DMS79 (cell line): ENCODE results near the gene KRTAP4-7.
"Not testable (repeated sequence)": the region's sequence is repeated elsewhere in the genome, so short reads cannot be mapped to it uniquely, and the experiment has no call there.

Experiments
- DNase-seq: peaks from one replicate; lab custom pipeline; 2025; lab: John Stamatoyannopoulos, UW

The KRTAP4-7 gene

DNA sequence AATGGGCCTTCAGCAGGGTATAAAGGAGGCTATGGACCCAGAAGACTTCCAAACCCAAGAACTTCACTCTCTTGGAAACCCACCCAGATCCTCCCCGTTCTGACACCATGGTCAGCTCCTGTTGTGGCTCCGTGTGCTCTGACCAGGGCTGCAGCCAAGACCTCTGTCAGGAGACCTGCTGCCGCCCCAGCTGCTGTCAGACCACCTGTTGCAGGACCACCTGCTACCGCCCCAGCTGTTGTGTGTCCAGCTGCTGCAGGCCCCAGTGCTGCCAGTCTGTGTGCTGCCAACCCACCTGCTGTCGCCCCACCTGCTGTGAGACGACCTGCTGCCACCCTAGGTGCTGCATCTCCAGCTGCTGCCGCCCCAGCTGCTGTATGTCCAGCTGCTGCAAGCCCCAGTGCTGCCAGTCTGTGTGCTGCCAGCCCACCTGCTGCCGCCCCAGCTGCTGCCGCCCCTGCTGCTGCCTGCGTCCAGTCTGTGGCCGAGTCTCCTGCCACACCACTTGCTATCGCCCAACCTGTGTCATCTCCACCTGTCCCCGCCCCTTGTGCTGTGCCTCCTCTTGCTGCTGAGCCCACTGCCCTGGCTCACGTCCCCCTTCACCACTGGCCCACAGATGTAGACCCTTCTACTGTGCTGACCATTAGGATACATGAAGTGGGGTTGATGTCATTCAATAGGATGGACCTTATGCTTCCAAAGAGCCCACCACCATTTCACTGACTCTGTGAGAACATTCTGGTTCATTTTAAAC, at the start of gene KRTAP4-7:
KRTAP4-7 (plus strand) TSS at position 51 of the 757 bp plus-strand sequence; CDS start at position 108, 57 bp downstream.
- not testable (repeated sequence) for DNase-seq

DNA sequence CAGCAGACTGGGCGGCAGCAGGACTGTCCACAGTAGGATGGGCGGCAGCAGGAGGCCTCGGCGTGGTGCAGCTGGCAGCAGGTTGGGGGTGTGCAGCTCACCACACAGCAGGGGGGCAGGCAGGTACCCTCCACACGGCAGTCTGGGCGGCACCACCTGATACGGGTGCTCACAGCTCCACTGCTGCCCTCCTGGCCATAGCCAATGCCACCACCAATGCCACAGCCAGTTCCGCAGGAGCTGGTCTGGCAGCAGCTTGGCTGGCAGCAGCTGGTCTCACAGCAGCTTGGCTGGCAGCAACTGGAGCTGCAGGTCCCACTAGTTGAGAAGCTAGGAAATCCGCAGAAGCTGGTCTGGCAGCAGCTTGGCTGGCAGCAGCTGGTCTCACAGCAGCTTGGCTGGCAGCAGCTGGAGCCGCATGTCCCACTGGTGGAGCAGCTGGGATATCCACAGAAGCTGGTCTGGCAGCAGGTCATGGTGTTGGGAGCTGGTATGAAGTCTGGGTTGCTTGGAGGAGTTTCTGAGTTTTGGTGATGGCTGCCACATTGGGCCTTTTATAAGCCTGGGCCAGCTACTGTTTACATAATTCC, 49.5 kb upstream of the KRTAP4-7 start, which contains the start of gene KRTAP1-3:
KRTAP1-3 (minus strand) TSS at position 529 of the 590 bp plus-strand sequence; CDS start at position 476, 53 bp downstream.
- not testable (repeated sequence) for DNase-seq

DNA sequence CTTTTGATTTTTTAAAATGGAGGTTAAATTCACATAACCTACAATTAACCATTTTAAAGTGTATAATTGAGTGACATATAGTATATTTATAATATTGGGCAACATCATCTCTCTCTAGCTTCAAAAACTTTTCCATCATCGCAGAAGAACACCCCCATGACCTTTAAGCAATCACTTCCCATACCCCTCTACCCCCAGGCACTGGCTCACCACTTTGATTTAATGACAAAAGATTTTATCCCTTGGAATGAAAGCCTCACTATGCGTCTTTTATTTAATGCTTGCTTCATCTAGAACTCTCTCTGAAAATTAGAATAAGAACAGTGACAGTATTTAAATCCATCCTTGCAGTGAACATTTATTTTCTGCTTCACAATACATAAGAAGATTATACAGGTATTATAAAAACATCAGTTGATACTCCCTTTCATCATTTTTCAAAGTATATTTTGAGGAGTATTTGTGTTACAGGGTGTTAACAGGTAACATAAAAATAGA, 46.0 kb upstream of the KRTAP4-7 start:
- no peak for DNase-seq

DNA sequence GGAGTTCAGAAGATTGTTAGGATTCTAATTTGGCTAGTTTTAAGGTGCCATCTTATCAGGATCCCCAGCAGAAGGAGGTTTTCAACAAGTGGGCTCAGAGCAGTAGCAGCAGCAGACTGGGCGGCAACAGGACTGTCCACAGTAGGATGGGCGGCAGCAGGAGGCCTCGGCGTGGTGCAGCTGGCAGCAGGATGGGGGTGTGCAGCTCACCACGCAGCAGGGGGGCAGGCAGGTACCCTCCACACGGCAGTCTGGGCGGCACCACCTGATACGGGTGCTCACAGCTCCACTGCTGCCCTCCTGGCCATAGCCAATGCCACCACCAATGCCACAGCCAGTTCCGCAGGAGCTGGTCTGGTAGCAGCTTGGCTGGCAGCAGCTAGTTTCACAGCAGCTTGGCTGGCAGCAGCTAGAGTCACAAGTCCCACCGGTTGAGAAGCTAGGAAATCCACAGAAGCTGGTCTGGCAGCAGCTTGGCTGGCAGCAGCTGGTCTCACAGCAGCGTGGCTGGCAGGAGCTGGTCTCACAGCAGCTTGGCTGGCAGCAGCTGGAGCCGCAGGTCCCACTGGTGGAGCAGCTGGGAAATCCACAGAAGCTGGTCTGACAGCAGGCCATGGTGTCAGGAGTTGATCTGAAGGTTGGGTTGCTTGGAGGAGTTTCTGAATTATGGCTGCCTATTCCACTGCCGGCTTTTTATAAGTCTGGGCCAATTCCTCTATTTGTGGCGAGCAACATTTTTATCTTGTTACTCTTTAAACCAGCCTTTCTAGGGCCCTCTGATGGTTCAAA, 43.0 kb upstream of the KRTAP4-7 start, which contains the start of gene KRTAP1-1:
KRTAP1-1 (minus strand) TSS at position 668 of the 789 bp plus-strand sequence; CDS start at position 615, 53 bp downstream.
- not testable (repeated sequence) for DNase-seq

DNA sequence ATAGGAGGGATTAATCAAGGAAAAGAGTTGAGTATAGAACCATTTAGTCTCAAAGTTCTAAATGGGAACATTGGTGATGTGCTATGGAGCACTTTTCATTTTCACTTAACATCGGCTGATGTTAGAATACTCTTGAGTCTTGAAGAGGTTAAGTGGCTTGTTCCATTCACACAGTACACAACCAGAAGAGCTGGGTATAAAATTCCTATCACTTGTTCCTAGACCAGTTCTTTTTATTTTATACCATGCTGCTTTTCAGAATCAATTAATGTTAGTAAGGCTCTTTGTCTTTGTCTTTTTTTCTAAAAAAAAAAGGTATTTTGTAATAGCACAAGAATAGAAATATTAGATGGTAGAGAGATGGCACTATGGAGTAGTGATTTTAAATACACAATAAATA, 41.0 kb upstream of the KRTAP4-7 start:
- DNase-seq = no peak

DNA sequence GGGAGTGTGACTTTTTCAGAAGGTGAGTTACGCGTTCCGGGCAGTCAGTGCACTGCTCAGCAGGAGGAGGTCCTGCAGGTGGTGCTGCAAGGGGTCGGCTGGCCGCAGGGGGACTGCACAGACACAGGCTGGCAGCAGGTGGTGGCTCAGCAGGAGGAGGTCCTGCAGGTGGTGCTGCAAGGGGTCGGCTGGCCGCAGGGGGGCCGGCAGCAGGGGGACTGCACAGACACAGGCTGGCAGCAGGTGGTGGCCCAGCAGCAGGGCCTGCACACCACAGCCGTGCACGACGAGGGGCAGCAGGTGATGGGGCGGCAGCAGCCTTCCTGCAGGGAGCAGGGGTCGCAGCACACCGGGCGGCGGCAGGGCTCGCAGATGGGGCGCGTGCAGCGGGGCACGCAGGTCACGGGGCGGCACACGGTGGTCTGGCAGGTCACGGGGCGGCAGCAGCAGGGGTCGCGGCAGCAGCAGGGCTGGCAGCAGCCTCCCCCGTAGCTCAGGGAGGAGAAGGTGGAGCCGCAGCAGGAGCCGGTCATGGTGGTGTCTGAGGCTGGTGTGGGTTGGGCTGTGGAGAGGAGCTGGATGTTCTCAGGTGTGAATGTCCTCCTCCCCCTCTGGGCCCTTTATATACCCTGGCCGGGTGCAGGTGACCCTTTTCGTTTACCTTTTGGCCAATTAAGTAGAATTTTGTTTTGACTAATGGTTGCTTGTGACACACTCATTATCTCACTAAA, 37.0 kb upstream of the KRTAP4-7 start, which contains the start of gene KRTAP2-1:
KRTAP2-1 (minus strand) TSS at position 582 of the 731 bp plus-strand sequence; CDS start at position 533, 49 bp downstream.
- DNase-seq = not testable (repeated sequence)

DNA sequence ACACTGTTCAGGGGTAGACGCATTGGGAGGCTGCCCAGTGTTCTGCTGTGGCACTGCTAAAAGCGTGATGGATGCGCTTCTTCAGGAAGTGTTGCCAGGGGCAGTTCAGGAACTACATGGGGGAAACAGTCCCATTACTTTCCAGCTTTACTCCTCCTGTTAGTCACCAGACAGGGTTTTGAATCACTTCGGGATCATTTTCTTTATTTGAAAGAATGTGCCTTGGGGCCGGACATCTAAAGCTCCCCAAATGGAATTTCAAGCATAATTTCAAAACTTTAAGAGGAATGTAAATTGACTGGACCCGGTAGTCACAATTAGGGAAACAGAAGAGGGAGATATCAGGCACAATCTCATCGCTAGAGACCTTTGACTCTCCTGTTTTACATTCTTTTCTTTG, 35.5 kb upstream of the KRTAP4-7 start:
- DNase-seq = no peak

DNA sequence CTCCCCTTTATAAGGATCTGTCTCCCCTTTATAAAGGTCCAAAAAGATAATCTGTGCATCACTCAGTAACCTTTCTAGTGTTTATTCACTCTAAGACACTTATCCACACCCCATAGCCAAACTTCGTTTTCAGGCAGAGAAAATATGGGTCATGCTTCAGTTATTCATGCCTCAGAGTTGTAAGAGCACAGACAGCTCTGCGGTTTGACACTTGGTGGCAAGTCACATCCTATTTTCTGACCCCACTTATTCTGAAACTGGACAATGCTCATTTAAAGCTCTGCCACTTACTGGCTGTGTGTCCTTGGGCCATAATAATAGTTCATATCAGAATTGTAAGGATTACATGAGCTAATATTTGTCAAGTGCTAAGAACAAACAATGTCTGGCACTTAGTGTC, 34.8 kb upstream of the KRTAP4-7 start:
- no peak for DNase-seq

DNA sequence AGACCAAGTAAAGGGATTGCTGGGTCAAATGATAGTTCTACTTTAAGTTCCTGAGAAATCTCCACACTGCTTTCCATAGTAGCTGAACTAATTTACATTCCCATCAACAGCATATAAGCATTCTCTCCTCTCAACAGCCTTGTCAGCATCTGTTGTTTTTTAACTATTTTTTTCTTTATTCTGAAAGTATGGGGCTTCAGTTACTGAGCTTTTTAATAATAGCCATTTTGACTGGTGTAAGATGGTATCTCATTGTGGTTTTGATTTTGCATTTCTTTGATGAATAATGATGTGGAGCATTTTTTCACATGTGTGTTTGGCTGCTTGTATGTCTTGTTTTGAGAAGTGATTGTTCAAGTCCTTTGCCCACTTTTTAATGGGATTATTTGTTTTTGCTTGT, 31.4 kb upstream of the KRTAP4-7 start:
- no peak for DNase-seq

DNA sequence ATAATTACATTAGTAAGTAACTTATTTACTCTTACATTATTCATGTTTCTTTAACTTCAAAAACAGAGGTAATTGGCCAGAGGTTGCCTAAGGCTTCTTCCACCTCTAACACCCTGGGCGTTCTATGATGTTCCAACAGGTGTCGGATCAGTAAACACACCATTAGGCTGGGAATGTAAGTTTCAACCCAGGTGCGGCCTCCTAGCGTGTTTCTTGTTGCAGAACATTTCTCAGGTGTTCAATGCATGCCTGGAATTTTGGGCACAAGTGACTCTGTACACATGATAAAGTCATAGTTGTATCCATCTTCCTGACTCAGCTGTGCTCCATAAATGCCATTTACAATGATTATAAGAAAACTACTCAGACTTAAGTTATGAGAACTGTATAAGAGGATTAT, 29.9 kb upstream of the KRTAP4-7 start:
- no peak for DNase-seq

DNA sequence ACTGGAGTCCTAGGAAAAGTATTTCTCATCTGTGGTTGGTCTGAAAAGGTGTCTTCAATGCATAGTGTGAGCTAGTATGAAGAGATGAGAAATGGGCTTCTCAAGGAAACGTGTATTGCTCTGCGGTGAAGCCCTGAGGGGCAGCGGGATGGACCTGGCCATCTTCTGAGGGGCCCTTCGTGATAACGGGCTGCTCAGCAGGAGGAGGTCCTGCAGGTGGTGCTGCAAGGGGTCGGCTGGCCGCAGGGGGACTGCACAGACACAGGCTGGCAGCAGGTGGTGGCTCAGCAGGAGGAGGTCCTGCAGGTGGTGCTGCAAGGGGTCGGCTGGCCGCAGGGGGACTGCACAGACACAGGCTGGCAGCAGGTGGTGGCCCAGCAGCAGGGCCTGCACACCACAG, 29.4 kb upstream of the KRTAP4-7 start:
- DNase-seq = not testable (repeated sequence)

DNA sequence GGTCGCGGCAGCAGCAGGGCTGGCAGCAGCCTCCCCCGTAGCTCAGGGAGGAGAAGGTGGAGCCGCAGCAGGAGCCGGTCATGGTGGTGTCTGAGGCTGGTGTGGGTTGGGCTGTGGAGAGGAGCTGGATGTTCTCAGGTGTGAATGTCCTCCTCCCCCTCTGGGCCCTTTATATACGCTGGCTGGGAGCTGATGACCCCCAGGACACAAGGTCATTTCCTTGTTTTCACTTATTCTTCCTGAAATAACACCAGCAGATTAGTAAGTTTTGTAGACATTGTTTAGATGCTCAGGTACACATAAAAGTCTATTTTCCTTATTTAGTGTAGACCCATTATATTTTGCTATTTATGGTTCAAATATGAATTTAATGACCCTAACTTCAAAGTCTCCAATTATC, 28.8 kb upstream of the KRTAP4-7 start, which contains the start of gene KRTAP2-2:
KRTAP2-2 (minus strand) TSS at position 101 of the 400 bp plus-strand sequence; CDS start at position 82, 19 bp downstream.
- not testable (repeated sequence) for DNase-seq

DNA sequence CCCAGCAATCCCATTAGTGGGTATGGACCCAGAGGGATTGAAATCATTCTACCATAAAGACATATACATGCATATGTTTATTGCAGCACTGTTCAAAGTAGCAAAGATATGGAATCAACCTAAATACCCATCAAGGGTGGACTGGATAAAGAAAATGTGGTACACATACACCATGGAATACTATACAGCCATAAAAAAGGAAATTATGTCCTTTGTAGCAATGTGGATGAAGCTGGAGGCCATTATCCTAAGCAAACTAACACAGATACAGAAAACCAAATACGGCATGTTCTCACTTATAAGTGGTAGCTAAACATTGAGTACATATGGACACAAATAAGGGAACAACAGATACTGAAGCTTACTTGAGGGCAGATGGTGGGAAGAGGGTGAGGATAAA, 26.4 kb upstream of the KRTAP4-7 start:
- no peak for DNase-seq

DNA sequence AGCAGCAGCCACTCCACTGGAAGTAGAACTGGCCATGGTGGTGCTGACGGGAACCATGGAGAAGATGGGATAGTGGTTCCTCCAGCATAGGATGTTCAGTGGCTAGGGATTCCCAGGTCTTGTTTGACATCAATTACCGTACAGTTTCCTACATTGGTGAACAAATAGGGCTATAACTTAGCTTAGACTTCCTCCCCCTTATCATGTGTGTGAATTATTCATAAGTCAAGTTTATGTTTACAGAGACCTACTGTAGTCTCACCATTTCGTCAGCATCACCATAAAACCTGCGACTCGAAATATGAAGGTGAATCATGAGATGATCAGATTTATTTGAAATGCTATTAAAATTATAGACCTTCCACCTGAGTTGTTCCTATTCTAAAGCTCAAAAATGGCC, 25.2 kb upstream of the KRTAP4-7 start:
- no peak for DNase-seq

DNA sequence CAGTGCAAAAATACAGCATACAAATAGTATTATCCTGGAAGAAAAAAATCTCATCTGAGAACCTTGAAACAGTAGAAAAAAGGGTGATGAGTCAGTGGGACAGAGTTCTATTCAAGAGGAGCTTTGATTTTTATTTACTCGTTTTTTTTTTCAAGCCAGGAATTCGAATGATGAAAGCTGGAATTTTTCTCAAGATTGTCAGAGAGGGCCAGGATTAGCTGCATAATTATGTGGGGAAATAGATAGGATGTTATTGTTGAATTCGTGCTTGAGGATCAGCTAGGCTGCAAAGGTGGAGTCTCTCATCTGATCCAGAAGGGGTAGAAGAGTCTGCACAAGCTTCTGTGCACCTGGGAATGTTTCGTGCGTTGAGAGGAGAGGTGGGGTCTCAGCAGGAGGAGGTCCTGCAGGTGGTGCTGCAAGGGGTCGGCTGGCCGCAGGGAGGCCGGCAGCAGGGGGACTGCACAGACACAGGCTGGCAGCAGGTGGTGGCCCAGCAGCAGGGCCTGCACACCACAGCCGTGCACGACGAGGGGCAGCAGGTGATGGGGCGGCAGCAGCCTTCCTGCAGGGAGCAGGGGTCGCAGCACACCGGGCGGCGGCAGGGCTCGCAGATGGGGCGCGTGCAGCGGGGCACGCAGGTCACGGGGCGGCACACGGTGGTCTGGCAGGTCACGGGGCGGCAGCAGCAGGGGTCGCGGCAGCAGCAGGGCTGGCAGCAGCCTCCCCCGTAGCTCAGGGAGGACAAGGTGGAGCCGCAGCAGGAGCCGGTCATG, 24.5 kb upstream of the KRTAP4-7 start:
- not testable (repeated sequence) for DNase-seq

DNA sequence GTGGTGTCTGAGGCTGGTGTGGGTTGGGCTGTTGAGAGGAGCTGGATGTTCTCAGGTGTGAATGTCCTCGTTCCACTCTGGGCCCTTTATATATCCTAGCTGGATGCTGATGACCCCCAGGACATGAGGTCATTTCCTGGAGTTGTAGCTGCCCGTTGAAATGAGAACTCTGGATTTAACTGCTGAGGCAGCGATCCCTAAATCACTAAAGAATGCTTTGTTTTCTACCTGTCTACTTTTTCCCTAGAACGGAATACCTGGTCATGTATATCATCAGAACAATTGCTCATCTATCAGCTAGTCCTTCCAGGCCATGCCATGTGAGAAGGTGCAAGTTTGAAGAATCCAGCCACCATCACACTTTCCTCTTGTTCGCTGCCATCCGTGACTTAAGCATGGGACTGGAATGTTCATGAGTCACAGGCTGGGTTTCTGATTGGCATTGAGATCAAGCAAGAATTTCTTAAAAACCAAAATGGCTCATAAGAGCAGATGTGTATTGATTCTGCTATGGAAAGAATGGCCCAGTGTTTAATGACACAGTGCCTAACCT, 23.8 kb upstream of the KRTAP4-7 start, which contains the start of gene KRTAP2-3:
KRTAP2-3 (minus strand) TSS at position 63 of the 553 bp plus-strand sequence. CDS start 64 bp downstream, outside the sequence.
- no peak for DNase-seq

DNA sequence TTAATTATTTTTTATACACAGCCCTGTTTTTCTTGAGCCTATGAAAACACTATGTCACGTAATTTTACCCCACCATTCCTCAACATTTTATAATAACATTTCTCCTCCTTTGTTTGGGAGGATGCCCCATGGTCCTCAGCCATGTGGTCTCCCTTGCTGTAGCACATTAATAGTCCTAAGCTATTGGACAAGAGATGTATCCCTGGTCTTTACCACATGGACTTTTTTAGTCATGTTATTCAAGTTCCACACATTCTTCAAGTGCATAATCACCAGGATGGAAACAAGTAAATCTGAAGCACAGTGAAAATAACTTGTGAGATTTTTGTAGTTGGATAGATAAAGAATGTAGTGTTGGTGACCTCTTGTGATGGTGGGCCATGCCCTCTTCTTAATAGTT, 22.0 kb upstream of the KRTAP4-7 start:
- DNase-seq = no peak

DNA sequence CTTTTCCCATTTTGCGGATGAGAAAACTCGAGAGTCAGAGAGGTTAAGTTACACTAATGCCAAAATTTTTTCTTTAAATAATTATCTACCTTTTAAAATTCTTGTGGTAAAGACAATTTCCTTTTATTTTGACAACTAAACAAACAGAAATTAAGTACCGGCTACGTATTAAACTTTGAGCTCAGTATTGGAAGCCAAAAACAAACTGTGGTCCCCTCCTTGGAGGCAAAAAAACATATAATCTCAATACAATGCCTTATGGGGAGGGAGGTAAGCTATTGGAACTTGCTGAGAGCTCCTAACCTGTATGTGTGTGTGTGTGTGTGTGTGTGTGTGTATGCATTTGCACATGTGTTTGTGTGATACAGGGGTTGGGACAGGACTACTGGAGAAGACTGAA, 20.5 kb upstream of the KRTAP4-7 start:
- no peak for DNase-seq

DNA sequence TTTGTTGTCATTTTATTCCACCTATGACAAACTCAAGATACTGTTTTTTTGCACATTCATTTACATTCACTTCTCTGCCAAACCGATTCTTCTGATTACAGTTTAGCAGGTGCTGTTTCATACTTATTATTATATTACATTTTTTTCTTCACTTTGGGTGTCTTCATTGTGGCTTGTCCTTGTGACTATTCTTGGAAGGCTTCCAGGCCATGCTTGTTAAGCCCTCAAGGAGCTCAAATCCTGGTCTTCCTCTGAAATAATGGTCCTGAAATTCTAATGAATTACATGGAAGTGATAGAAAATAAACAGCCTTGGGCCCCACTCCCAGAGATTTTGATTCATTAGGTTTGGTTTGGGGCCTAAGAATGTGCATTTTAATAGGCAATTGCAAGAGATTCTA, 19.6 kb upstream of the KRTAP4-7 start:
- DNase-seq = peak; percentile 14
